ENCODE measurements around the gene LDLRAD3.

LDLRAD3 gene

GRCh38 chr11:36192425-36193289 lies 248.8 kb downstream of the LDLRAD3 start:
- H3K4me3 ChIP-seq (ENCODE audit: low read depth, low read length) = no peak overlapping the region
- no peak for TF ChIP-seq CTCF (IDR thresholded peaks at IDR 0.05; ENCODE audit: low read depth, low read length, missing control alignments)
- DNase-seq (ENCODE audit: low read depth) = no peak
- in situ Hi-C loops (cut with HindIII; ENCODE audit: low sequenced_read_pairs) = no loop called here

GRCh38 chr11:36193290-36193619 lies 249.4 kb downstream of the LDLRAD3 start:
- TF ChIP-seq CTCF (IDR thresholded peaks at IDR 0.05; ENCODE audit: low read depth, low read length, missing control alignments) = no peak
- DNase-seq (ENCODE audit: low read depth) = no peak
- no peak overlapping the region for H3K4me3 ChIP-seq (ENCODE audit: low read depth, low read length)
- in situ Hi-C loops (cut with HindIII; ENCODE audit: low sequenced_read_pairs) = no loop called here

- in situ Hi-C loops (cut with HindIII; ENCODE audit: low sequenced_read_pairs) = no loop called here
- no peak for DNase-seq (ENCODE audit: low read depth)
- TF ChIP-seq CTCF (IDR thresholded peaks at IDR 0.05; ENCODE audit: low read depth, low read length, missing control alignments) = no peak
- no peak overlapping the region for H3K4me3 ChIP-seq (ENCODE audit: low read depth, low read length)
Observed at GRCh38 chr11:36193721-36194120, 249.9 kb downstream of the LDLRAD3 start.

- TF ChIP-seq CTCF (IDR thresholded peaks at IDR 0.05; ENCODE audit: low read depth, low read length, missing control alignments) = no peak
- DNase-seq (ENCODE audit: low read depth) = no peak
- no peak overlapping the region for H3K4me3 ChIP-seq (ENCODE audit: low read depth, low read length)
- in situ Hi-C loops (cut with HindIII; ENCODE audit: low sequenced_read_pairs) = no loop called here
Observed at GRCh38 chr11:36195496-36196354, 251.9 kb downstream of the LDLRAD3 start.

GRCh38 chr11:36196411-36196998 lies 252.6 kb downstream of the LDLRAD3 start:
- in situ Hi-C loops (cut with HindIII; ENCODE audit: low sequenced_read_pairs) = no loop called here
- TF ChIP-seq CTCF (IDR thresholded peaks at IDR 0.05; ENCODE audit: low read depth, low read length, missing control alignments) = no peak
- no peak for DNase-seq (ENCODE audit: low read depth)
- H3K4me3 ChIP-seq (ENCODE audit: low read depth, low read length) = no peak overlapping the region

GRCh38 chr11:36201411-36201810 lies 257.5 kb downstream of the LDLRAD3 start:
- in situ Hi-C loops (cut with HindIII; ENCODE audit: low sequenced_read_pairs) = no loop called here
- DNase-seq (ENCODE audit: low read depth) = no peak
- no peak overlapping the region for H3K4me3 ChIP-seq (ENCODE audit: low read depth, low read length)
- TF ChIP-seq CTCF (IDR thresholded peaks at IDR 0.05; ENCODE audit: low read depth, low read length, missing control alignments) = no peak

Measured in astrocyte of the cerebellum (primary cell).